Small intestine (tissue), 16 donors: ENCODE data around the gene GMFB. TPM values are rescaled to one million over a fixed set of nuclear protein-coding genes. Genes with fewer than 3 reads are reported as not detected.
A peak's percentile ranks its signal among the peaks of the same experiment; 100 is the strongest.

Experiments used
- DNase-seq, 2 donors: peaks; one replicate each; pipeline versions ENCODE4 v3.0.0 to v3.0.0-alpha.2; 2013
- FAIRE-seq: peaks from 2 replicates; lab custom pipeline; 2012; peaks lifted over from hg19 to GRCh38; lab: Jason Lieb, UNC
- H3K27ac ChIP-seq, 3 donors: one replicate each; pipeline ENCODE4 v1.5.1; 2013; ENCODE audit warnings: low read length in 2 of 3, mild to moderate bottlenecking in 2 of 3, control low read depth in 1 of 3, inconsistent platforms in 1 of 3, low read depth in 1 of 3, moderate library complexity in 1 of 3
- H3K27me3 ChIP-seq, 3 donors: one replicate each; pipeline ENCODE4 v1.6.1; 2013; ENCODE audit warnings: low read length in 3 of 3, inconsistent platforms in 1 of 3; ENCODE audit not compliant: control insufficient read depth in 3 of 3, insufficient read depth in 3 of 3
- H3K36me3 ChIP-seq, 3 donors: one replicate each; pipeline ENCODE4 v1.6.1; 2013; ENCODE audit warnings: low read length in 3 of 3, inconsistent platforms in 1 of 3, low read depth in 1 of 3, mild to moderate bottlenecking in 1 of 3, moderate library complexity in 1 of 3; ENCODE audit not compliant: control insufficient read depth in 3 of 3, insufficient read depth in 2 of 3
- H3K4me1 ChIP-seq, 3 donors: one replicate each; pipeline ENCODE4 v1.6.1; 2013; ENCODE audit warnings: low read length in 2 of 3, inconsistent platforms in 1 of 3, low read depth in 1 of 3, mild to moderate bottlenecking in 1 of 3, moderate library complexity in 1 of 3; ENCODE audit not compliant: control insufficient read depth in 3 of 3, insufficient read depth in 2 of 3
- H3K4me3 ChIP-seq, 3 donors: one replicate each; pipeline ENCODE4 v1.5.1; 2013; ENCODE audit warnings: low read length in 3 of 3, control low read depth in 1 of 3, inconsistent platforms in 1 of 3, low read depth in 1 of 3, mild to moderate bottlenecking in 1 of 3, moderate library complexity in 1 of 3
- H3K9me3 ChIP-seq, 2 donors: one replicate each; pipeline ENCODE4 v1.6.1; 2013; ENCODE audit warnings: low read depth in 1 of 2, low read length in 1 of 2; ENCODE audit not compliant: control insufficient read depth in 2 of 2, insufficient read depth in 1 of 2
- WGBS, 3 donors: extraction: QIAGEN DNeasy Blood & Tissue Kit; methylation state at CpG; one replicate each; pipeline ENCODE4 v1.1.7; 2013; 5-methylcytosine and 5-hydroxymethylcytosine counted together
- long read RNA-seq, 10 donors: transcript quantifications; one replicate each; lab custom pipeline, GENCODE V29; 2026
- polyA plus RNA-seq, 4 donors: library from polyadenylated mRNA; stranded (reverse) in 3 of 4; unstranded in 1 of 4; fragments of 200-250 nt in 3 of 4; fragments of 120-200 nt in 1 of 4; gene quantifications; one replicate each; pipeline versions ENCODE4 v1.2.1 to v1.2.3, GENCODE V29; 2013
- donor health status: healthy with polysubstance abuse.
- donor health status: control.
- donor health status: control.
- donor health status: Bipolar disorder and iron deficiency.
- donor health status: healthy.

The GMFB gene
- polyA plus RNA-seq: 10 to 100 TPM; 25.9 to 51.6 (median 33.5) TPM
- long read RNA-seq, donor 1: 0 reads
- long read RNA-seq, donor 2, partial matches to known transcripts: 0 of 1 reads
- long read RNA-seq, donor 2, other reads (novel, unspliced or antisense): 0 of 1 reads
- long read RNA-seq, donor 3, full-length matches to known transcripts: 3 of 11 reads
- long read RNA-seq, donor 3, partial matches to known transcripts: 8 of 11 reads
- long read RNA-seq, donor 3, other reads (novel, unspliced or antisense): 0 of 11 reads
- long read RNA-seq, donor 4, full-length matches to known transcripts: 1 of 1 reads
- long read RNA-seq, donor 4, partial matches to known transcripts: 0 of 1 reads
- long read RNA-seq, donor 4, other reads (novel, unspliced or antisense): 0 of 1 reads
- long read RNA-seq, donor 5, full-length matches to known transcripts: 2 of 2 reads
- long read RNA-seq, donor 5, partial matches to known transcripts: 0 of 2 reads
- long read RNA-seq, donor 5, other reads (novel, unspliced or antisense): 0 of 2 reads
- long read RNA-seq, donor 6, full-length matches to known transcripts: 10 of 15 reads
- long read RNA-seq, donor 6, partial matches to known transcripts: 0 of 15 reads
- long read RNA-seq, donor 6, other reads (novel, unspliced or antisense): 5 of 15 reads
- long read RNA-seq, donor 7: 0 reads
- long read RNA-seq, donor 8, full-length matches to known transcripts: 3 of 3 reads
- long read RNA-seq, donor 8, partial matches to known transcripts: 0 of 3 reads
- long read RNA-seq, donor 8, other reads (novel, unspliced or antisense): 0 of 3 reads
- long read RNA-seq, donor 9: 0 reads
- long read RNA-seq, donor 10, full-length matches to known transcripts: 8 of 13 reads
- long read RNA-seq, donor 10, partial matches to known transcripts: 5 of 13 reads
- long read RNA-seq, donor 10, other reads (novel, unspliced or antisense): 0 of 13 reads

- H3K27me3 ChIP-seq: no peaks in the 10 kb centered on the region
- WGBS, 3 donors: 0 to 1% (median 0%) methylated on average over 48 to 51 of the region's 51 CpGs
- H3K4me1 ChIP-seq: peaks cover 5 to 6% (median 6%) of the 10 kb centered on the region in 3 donors
- no peaks in the 10 kb centered on the region for H3K9me3 ChIP-seq
- FAIRE-seq (no peak), DNase-seq (peak; percentile 93 to 95)
- H3K36me3 ChIP-seq: no peaks in the 10 kb centered on the region
- peak within 1 kb of the TSS; percentile 95 to 98 (median 96) for H3K4me3 ChIP-seq
- peak within 1 kb of the TSS; percentile 97 to 99 (median 97) for H3K27ac ChIP-seq
Observed at GRCh38 chr14:54488646-54489317, at the start of gene GMFB. TSS of gene GMFB (minus strand) at chr14:54488980. CDS start at chr14:54488927, 53 bp downstream.

GRCh38 chr14:54538055-54538454 lies 49.3 kb upstream of the GMFB start:
- H3K4me3 ChIP-seq: no peak overlapping the region
- H3K27ac ChIP-seq: no peak overlapping the region
- WGBS, 3 donors: 25 to 75% (median 48%) methylated on average over 3 of the region's 3 CpGs
- H3K36me3 ChIP-seq: no peaks in the 10 kb centered on the region
- FAIRE-seq: no peak
- peak; percentile 14 to 34 for DNase-seq
- no peaks in the 10 kb centered on the region for H3K9me3 ChIP-seq
- H3K27me3 ChIP-seq: no peaks in the 10 kb centered on the region
- peaks cover 0 to 10% (median 0%) of the 10 kb centered on the region in 3 donors for H3K4me1 ChIP-seq

GRCh38 chr14:54537651-54538050 lies 48.9 kb upstream of the GMFB start:
- H3K9me3 ChIP-seq: no peaks in the 10 kb centered on the region
- H3K4me3 ChIP-seq: no peak overlapping the region
- H3K36me3 ChIP-seq: no peaks in the 10 kb centered on the region
- no peaks in the 10 kb centered on the region for H3K27me3 ChIP-seq
- H3K27ac ChIP-seq: no peak overlapping the region
- WGBS, 3 donors: 21 to 62% (median 35%) methylated on average over 2 of the region's 2 CpGs
- peaks cover 0 to 10% (median 0%) of the 10 kb centered on the region in 3 donors for H3K4me1 ChIP-seq
- peak; percentile 57 to 66 for DNase-seq
- FAIRE-seq: peak; percentile 87

- 14 to 40% (median 31%) methylated on average over 2 of the region's 2 CpGs for WGBS, 3 donors
- Histone ChIP-seq H3K27me3 (no peaks in the 10 kb centered on the region), H3K9me3 (no peaks in the 10 kb centered on the region), H3K36me3 (no peaks in the 10 kb centered on the region), H3K4me3 (no peak overlapping the region), H3K4me1 (peaks cover 0 to 10% (median 0%) of the 10 kb centered on the region in 3 donors), H3K27ac (no peak overlapping the region)
- DNase-seq (no peak), FAIRE-seq (no peak)
Observed at GRCh38 chr14:54535646-54536045, 46.9 kb upstream of the GMFB start.

GRCh38 chr14:54535126-54535525 lies 46.3 kb upstream of the GMFB start:
- Histone ChIP-seq H3K4me3 (no peak overlapping the region), H3K27ac (no peak overlapping the region), H3K36me3 (no peaks in the 10 kb centered on the region), H3K4me1 (peaks cover 0 to 10% (median 0%) of the 10 kb centered on the region in 3 donors), H3K9me3 (no peaks in the 10 kb centered on the region), H3K27me3 (no peaks in the 10 kb centered on the region)
- no peak for FAIRE-seq
- no peak for DNase-seq
- WGBS, 3 donors: 54 to 63% (median 57%) methylated on average over 1 of the region's 1 CpG

GRCh38 chr14:54533100-54533499 lies 44.3 kb upstream of the GMFB start:
- DNase-seq (no peak), FAIRE-seq (no peak)
- peaks cover 0 to 10% (median 0%) of the 10 kb centered on the region in 3 donors for H3K4me1 ChIP-seq
- H3K9me3 ChIP-seq: no peaks in the 10 kb centered on the region
- WGBS, 3 donors: 88 to 95% (median 89%) methylated on average over 1 of the region's 1 CpG
- H3K36me3 ChIP-seq: peaks cover 0 to 2% (median 0%) of the 10 kb centered on the region in 3 donors
- no peak overlapping the region for H3K27ac ChIP-seq
- no peak overlapping the region for H3K4me3 ChIP-seq
- H3K27me3 ChIP-seq: no peaks in the 10 kb centered on the region

- WGBS, 3 donors: 87 to 97% (median 88%) methylated on average over 3 of the region's 3 CpGs
- H3K27ac ChIP-seq: no peak overlapping the region
- H3K9me3 ChIP-seq: no peaks in the 10 kb centered on the region
- no peak for FAIRE-seq
- peaks cover 0 to 8% (median 0%) of the 10 kb centered on the region in 3 donors for H3K4me1 ChIP-seq
- no peaks in the 10 kb centered on the region for H3K27me3 ChIP-seq
- H3K4me3 ChIP-seq: no peak overlapping the region
- peaks cover 0 to 3% (median 2%) of the 10 kb centered on the region in 3 donors for H3K36me3 ChIP-seq
- no peak for DNase-seq
Observed at GRCh38 chr14:54532111-54533012, 43.6 kb upstream of the GMFB start.
